NCI-H1417 (cell line): ENCODE data around the gene SEPTIN10.

ENCODE experiments used
- DNase-seq, 3 experiments: peaks; one replicate each; lab custom pipeline; 2025; lab: John Stamatoyannopoulos, UW

The SEPTIN10 gene

DNA sequence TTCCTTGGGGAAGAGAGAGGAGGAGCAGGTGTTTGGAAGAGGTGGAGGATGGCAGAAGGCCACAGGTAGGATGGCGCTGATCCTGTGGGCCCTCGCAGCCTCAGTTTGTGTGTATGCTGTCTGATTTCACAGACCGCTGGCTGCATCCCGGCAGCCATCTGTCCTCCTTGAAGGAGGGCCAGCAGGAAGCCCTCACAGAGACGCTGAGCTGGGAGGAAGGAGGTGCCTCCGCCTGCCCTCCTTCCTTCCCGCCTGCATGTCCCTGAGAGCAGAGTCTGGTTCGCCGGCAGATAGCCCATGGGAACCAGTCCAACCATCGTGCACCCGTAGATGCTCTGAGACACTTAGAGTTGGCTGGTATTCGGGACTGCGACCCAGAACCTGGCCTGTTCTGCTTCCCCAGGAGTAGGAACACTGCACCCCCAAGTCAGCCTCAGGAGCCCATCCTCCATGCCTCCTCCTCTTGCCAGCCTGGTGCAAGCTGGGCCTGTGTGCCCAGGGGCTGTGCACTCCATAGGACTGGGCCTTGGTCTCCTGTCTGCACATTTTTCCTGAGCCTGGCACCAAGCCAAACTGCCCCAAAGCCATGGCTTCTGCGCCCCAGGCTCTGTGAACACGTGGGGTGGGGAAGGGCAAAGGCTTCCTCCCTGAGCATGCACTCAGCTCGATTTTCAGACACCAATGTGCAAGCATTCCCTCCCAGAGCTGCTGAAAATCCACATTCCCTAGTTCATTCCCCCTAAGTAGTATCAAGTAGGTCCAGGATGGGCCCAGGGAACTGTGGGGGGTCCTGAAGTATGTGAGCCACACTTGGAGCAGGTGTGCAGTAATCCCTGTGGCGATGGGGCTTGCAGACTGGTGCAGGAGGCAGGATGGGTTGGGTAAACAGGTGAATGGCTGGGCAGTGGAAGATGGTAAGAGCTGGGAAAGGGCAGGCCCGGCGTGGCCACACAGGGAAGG, 115.6 kb downstream of the SEPTIN10 start:
- no peak for DNase-seq

DNA sequence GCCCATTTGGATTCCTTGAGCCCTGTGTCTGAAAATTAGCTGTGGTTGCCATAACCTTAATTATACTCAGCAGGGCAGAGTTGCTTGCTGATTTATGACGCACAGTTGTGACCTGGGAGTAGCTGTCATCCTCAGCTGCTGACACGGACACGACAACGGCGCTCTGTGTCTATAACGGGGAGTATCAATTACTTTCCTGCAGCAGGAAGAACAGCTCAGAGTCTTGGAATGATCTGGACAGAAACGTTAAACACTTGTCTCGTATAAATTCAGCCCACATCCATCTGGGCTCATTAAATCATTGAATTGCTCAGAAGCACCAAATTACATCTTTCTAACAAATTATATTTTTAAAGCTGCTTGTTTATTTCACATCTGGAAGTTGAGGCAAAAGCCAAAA, 116.3 kb downstream of the SEPTIN10 start:
- peak in 1 of 3 experiments; percentile 74 for DNase-seq

DNA sequence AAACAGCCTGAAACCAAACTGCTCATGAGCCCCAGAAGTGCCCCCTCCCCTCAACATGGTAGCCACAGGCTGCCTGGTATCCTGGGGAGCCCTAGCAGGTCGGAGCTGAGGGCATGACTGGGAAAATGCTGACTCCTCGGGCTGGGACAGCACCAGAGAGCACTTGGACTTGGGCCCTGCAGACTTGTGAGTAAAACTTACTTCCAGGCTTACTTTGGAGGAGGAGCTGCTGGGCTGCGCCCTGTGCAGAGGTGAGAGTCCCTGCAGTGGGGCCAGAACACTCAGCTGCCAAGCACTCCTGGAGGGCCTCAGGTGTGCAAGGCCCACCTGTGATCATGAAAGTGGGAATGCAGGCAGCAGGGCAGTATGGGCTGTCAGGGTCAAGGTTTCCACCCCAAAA, 119.4 kb downstream of the SEPTIN10 start:
- no peak for DNase-seq

DNA sequence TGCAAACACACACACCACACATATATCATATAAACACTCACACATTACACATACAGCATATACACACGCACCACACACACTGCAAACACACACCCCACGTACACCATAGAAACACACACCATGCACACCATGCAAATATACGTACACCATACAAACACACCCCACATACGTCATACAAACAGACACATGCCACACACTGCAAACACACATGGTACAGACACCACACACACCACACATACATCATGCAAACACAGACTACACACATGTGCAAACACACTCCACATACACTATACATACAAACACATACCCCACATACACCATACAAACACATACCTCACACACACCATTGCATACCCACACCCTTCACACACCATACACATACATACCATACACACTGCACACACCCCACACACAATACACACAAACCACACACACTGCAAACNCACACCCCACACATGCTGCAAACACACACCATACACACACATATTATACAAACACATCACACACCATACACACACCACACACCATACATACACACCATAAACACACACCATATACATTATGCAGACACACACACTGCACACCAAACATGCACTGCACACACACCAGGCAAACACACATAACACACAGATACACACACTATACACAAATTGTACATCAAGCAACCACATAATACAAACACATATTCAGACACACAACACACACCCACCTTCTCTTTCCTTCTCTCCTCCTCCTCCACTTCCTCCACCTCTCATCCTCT, 120.4 kb downstream of the SEPTIN10 start:
- DNase-seq: no peak
